GM23338 (cell line): ENCODE results near the gene CAPN7. TPM values are rescaled to one million over a fixed set of nuclear protein-coding genes. Genes with fewer than 3 reads are reported as not detected.

Source experiments
- ATAC-seq: fragments of 200-7000 bp; cut with Tn5 transposase; 3 replicates; pipeline ENCODE4 v1.9.1; 2020
- DNase-seq: peaks from one replicate; pipeline ENCODE4 v3.0.0-alpha.2; 2015; ENCODE audit warnings: low spot score
- H2AFZ ChIP-seq: fragments of 200-600 bp; sonication (generic); 2 replicates; pipeline ENCODE4 v1.8.0; 2016; ENCODE audit warnings: antibody characterized with exemption, mild to moderate bottlenecking, moderate library complexity
- H3F3A ChIP-seq: fragments of 200-600 bp; sonication (generic); replicated peaks from 2 replicates; pipeline ENCODE4 v1.8.0; 2017; ENCODE audit warnings: antibody characterized with exemption, mixed run types, low read depth
- H3K27ac ChIP-seq: fragments of 200-600 bp; sonication (generic); 2 replicates; pipeline ENCODE4 v1.6.1; 2016; ENCODE audit warnings: low read depth
- H3K27me3 ChIP-seq: fragments of 200-600 bp; sonication (generic); 2 replicates; pipeline ENCODE4 v1.8.0; 2016; ENCODE audit warnings: mild to moderate bottlenecking, mixed run types, moderate library complexity; ENCODE audit not compliant: insufficient read depth
- H3K36me3 ChIP-seq: fragments of 200-600 bp; sonication (generic); 2 replicates; pipeline ENCODE4 v1.8.0; 2016; ENCODE audit warnings: mild to moderate bottlenecking; ENCODE audit not compliant: insufficient read depth
- H3K4me1 ChIP-seq: fragments of 200-600 bp; sonication (generic); 2 replicates; pipeline ENCODE4 v1.8.0; 2016; ENCODE audit warnings: mild to moderate bottlenecking, moderate library complexity; ENCODE audit not compliant: insufficient read depth
- H3K4me2 ChIP-seq: fragments of 200-600 bp; sonication (generic); 2 replicates; pipeline ENCODE4 v1.7.1; 2017; ENCODE audit warnings: mixed run types
- H3K4me3 ChIP-seq: fragments of 200-600 bp; sonication (generic); 2 replicates; pipeline ENCODE4 v1.6.1; 2016; ENCODE audit warnings: mixed run types
- H3K79me2 ChIP-seq: fragments of 200-600 bp; sonication (generic); replicated peaks from 2 replicates; pipeline ENCODE4 v1.8.0; 2017; ENCODE audit warnings: mild to moderate bottlenecking; ENCODE audit not compliant: insufficient read depth
- H3K9me2 ChIP-seq: fragments of 200-600 bp; sonication (generic); 2 replicates; pipeline ENCODE4 v1.8.0; 2017; ENCODE audit not compliant: insufficient read depth
- H4K20me1 ChIP-seq: fragments of 200-600 bp; sonication (generic); replicated peaks from 2 replicates; pipeline ENCODE4 v1.8.0; 2017; ENCODE audit warnings: mild to moderate bottlenecking; ENCODE audit not compliant: insufficient read depth
- H3K27ac Mint-ChIP-seq: 2 replicates; pipeline ENCODE4 v1.8.0; 2020; ENCODE audit warnings: inconsistent platforms, mild to moderate bottlenecking, moderate library complexity, mixed read lengths
- H3K27me3 Mint-ChIP-seq: 3 replicates; pipeline ENCODE4 v1.8.0; 2022; ENCODE audit warnings: low read depth, mild to moderate bottlenecking, moderate library complexity, mixed read lengths, inconsistent platforms; ENCODE audit not compliant: insufficient read depth, poor library complexity
- H3K36me3 Mint-ChIP-seq: 3 replicates; pipeline ENCODE4 v1.8.0; 2021; ENCODE audit warnings: low read depth, mild to moderate bottlenecking, inconsistent platforms, moderate library complexity, mixed read lengths
- H3K4me1 Mint-ChIP-seq: 3 replicates; pipeline ENCODE4 v1.8.0; 2020; ENCODE audit warnings: mild to moderate bottlenecking, inconsistent platforms, mixed read lengths
- H3K4me3 Mint-ChIP-seq: 3 replicates; pipeline ENCODE4 v1.8.0; 2021; ENCODE audit warnings: moderate library complexity, mild to moderate bottlenecking, inconsistent platforms, mixed read lengths
- H3K9me3 Mint-ChIP-seq: 3 replicates; pipeline ENCODE4 v1.8.0; 2020; ENCODE audit warnings: moderate library complexity, mild to moderate bottlenecking, inconsistent platforms, mixed read lengths
- CREB1 ChIP-seq: fragments of 250-450 bp; sonication (Bioruptor Pico); IDR thresholded peaks from 2 replicates; pipeline ENCODE4 v1.5.0; 2020; ENCODE audit warnings: low read depth, mild to moderate bottlenecking, moderate library complexity
- EZH2phosphoT487 ChIP-seq: fragments of 200-600 bp; sonication (generic); IDR thresholded peaks from one replicate; pipeline ENCODE4 v1.8.1; 2018; ENCODE audit warnings: antibody characterized with exemption; ENCODE audit not compliant: unreplicated experiment
- JUNB ChIP-seq: IDR thresholded peaks from one replicate; pipeline ENCODE4 v1.6.1; 2016; ENCODE audit warnings: antibody characterized with exemption; ENCODE audit not compliant: unreplicated experiment
- NANOG ChIP-seq: IDR thresholded peaks from 2 replicates; pipeline ENCODE4 v1.6.1; 2016; ENCODE audit warnings: antibody characterized with exemption, borderline replicate concordance
- POLR2AphosphoS5 ChIP-seq: IDR thresholded peaks from 2 replicates; pipeline ENCODE4 v1.6.1; 2016; ENCODE audit warnings: antibody characterized with exemption, low read depth
- STAT1 ChIP-seq: IDR thresholded peaks from one replicate; pipeline ENCODE4 v1.6.1; 2016; ENCODE audit warnings: antibody characterized with exemption; ENCODE audit not compliant: unreplicated experiment
- ZNF114 ChIP-seq: fragments of 250-450 bp; sonication (Bioruptor Pico); IDR thresholded peaks from 2 replicates; pipeline ENCODE4 v1.5.0; 2020; ENCODE audit warnings: mild to moderate bottlenecking, moderate library complexity
- ZNF331 ChIP-seq: fragments of 250-450 bp; sonication (Bioruptor Pico); IDR thresholded peaks from 2 replicates; pipeline ENCODE4 v1.5.0; 2020; ENCODE audit warnings: low read depth, mild to moderate bottlenecking, moderate library complexity
- ZNF462 ChIP-seq: fragments of 250-450 bp; sonication (Bioruptor Pico); IDR thresholded peaks from 2 replicates; pipeline ENCODE4 v1.5.0; 2020; ENCODE audit warnings: mild to moderate bottlenecking, moderate library complexity
- polyA plus RNA-seq: library from polyadenylated mRNA; unstranded; fragments of >200 nt; fragmentation: Nextera tagmentation; extraction: Ambion mirVana; gene quantifications from 2 replicates; pipeline ENCODE4 v1.2.1, GENCODE V29; 2016
- total RNA-seq: library from RNA; depleted of rRNA; stranded (reverse); fragments of >200 nt; shearing (Covaris generic); gene quantifications from 2 replicates; pipeline ENCODE4 v1.2.3, GENCODE V29; 2014

Gene CAPN7
- total and polyA plus RNA-seq, 2 experiments from 2014 or later: 9.9 to 18.1 TPM

DNA sequence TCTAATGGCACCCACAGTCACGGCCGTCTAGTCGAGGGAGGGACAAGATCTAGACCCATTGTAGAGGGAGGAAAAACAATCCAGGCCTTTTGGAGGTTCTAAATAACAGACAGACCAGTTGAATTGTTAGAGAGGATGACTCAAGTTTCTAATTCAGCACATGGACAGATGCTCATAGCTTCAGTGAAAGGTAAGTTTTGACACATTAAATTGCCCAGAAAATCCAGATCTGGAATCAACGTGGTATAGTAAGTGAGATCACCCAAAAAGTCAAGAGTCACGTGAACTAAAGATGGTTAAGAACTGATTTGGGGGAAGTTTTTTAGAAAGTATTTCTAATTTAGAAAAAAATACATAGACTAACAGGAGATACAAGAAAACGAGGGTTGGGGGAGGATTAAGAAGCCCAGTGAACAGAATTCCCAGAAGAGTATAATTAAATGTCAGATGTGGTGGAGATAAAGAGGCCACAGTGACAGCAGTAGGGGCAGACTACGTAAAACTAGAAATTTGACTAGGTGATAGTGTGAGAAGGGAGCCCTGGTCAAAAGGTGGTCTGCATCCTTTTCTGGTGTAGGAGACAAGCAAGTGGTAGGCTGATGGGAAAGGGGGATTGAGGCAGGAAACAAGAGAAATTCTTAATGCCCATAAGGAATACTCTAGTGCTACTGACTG, 47.1 kb downstream of the CAPN7 start (continued):
- TF ChIP-seq ZNF462 (CRISPR knock-in tag): no peak
- no peak for TF ChIP-seq NANOG
- no peak for TF ChIP-seq CREB1 (CRISPR knock-in tag)
- TF ChIP-seq JUNB: no peak

GRCh38 chr3:15255215-15255614, 49.2 kb downstream of the CAPN7 start:
- Histone ChIP-seq H3F3A (no peaks in the 10 kb centered on the region), H3K27me3 (no peaks in the 10 kb centered on the region), H3K79me2 (no peaks in the 10 kb centered on the region), H3K4me1 (no peaks in the 10 kb centered on the region), H2AFZ (no peak overlapping the region), H3K4me2 (no peak overlapping the region), H3K9me2 (0 out of 2 replicates have a peak, but pooled peaks cover under 1% of the 10 kb centered on the region), H3K36me3 (peaks cover 12% of the 10 kb centered on the region), H3K4me3 (no peak overlapping the region), H4K20me1 (no peaks in the 10 kb centered on the region; the same call in 1 of the 2 replicates), H3K27ac (no peak overlapping the region)
- no peak overlapping the region for H3K27ac Mint-ChIP-seq
- no peaks in the 10 kb centered on the region for H3K9me3 Mint-ChIP-seq
- H3K4me1 Mint-ChIP-seq: no peaks in the 10 kb centered on the region
- H3K27me3 Mint-ChIP-seq: peaks cover 5% of the 10 kb centered on the region
- ATAC-seq: no peak
- no peak for DNase-seq
- peaks cover 34% of the 10 kb centered on the region for H3K36me3 Mint-ChIP-seq
- H3K4me3 Mint-ChIP-seq: no peak overlapping the region
- TF ChIP-seq ZNF462 (CRISPR knock-in tag) (no peak), EZH2phosphoT487 (no peak), POLR2AphosphoS5 (no peak), JUNB (no peak), ZNF331 (no peak), CREB1 (CRISPR knock-in tag) (no peak), STAT1 (no peak), NANOG (no peak), ZNF114 (CRISPR knock-in tag) (no peak)
